ENCODE measurements around the gene PDX1. TPM values are rescaled to one million over a fixed set of nuclear protein-coding genes. Genes with fewer than 3 reads are reported as not detected.

Gene PDX1
- total RNA-seq, 1 donor from 2014 or later: not detected

DNA sequence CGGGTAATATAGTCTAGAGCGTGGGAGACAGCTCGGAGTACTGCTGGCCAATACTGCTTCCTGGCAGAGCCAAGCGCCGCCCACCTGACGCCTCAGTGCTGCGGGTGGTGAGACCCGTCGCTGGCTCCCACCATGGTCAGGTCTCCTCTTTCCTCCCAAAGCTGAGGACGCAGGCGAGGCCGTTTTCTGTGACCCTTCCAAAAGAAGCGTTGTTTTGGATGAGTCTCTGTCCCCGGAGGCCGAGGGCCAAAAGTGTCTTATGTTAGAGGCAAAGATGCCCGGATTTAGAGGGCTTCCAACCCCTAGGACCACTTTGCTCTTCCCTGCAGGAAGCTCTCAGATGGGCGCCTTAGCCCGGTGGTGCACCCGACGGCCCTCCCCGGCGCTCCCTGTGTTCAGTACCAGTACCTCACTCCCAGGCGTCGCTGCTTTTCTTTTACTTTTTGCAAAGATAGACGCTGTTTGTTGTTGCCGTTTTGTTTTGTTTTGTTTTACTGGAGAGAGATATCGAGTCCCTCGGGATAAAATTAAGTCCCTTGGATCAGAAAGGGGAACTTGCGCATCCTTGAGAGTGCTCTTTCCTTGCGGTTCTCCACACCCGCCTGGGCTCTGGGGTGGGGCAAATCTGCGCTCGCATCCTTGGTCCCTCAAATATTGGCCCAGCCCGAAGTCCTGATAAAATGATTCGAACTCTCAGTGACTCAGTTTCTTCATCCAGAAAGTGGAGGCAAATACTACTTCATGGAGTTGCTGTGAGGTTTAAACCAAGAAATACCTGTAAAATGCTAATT is 7.0 kb downstream of the PDX1 start:
- H3K27ac Mint-ChIP-seq: no peak overlapping the region
- TF ChIP-seq, protein P1, sequence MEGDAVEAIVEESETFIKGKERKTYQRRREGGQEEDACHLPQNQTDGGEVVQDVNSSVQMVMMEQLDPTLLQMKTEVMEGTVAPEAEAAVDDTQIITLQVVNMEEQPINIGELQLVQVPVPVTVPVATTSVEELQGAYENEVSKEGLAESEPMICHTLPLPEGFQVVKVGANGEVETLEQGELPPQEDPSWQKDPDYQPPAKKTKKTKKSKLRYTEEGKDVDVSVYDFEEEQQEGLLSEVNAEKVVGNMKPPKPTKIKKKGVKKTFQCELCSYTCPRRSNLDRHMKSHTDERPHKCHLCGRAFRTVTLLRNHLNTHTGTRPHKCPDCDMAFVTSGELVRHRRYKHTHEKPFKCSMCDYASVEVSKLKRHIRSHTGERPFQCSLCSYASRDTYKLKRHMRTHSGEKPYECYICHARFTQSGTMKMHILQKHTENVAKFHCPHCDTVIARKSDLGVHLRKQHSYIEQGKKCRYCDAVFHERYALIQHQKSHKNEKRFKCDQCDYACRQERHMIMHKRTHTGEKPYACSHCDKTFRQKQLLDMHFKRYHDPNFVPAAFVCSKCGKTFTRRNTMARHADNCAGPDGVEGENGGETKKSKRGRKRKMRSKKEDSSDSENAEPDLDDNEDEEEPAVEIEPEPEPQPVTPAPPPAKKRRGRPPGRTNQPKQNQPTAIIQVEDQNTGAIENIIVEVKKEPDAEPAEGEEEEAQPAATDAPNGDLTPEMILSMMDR (IDR thresholded peaks at IDR 0.05): no peak
- POLR2A ChIA-PET: no interaction called here
- H3K27me3 Mint-ChIP-seq: peaks cover 81% of the 10 kb centered on the region
- no peaks in the 10 kb centered on the region for H3K9me3 Mint-ChIP-seq
- H3K36me3 Mint-ChIP-seq (ENCODE audit: low read depth): no peaks in the 10 kb centered on the region
- H3K4me3 Mint-ChIP-seq: peak overlapping the region; percentile 35
- intact Hi-C loops (cut with micrococcal nuclease): loop anchor here (2.0 kb wide), 1 partner anchor 40 kb away; no protein-coding TSS in a partner anchor
- ATAC-seq (ENCODE audit: low read depth) (no peak), DNase-seq (no peak)
- peaks cover 23% of the 10 kb centered on the region for H3K4me1 Mint-ChIP-seq
- CTCF ChIA-PET: no interaction called here

DNA sequence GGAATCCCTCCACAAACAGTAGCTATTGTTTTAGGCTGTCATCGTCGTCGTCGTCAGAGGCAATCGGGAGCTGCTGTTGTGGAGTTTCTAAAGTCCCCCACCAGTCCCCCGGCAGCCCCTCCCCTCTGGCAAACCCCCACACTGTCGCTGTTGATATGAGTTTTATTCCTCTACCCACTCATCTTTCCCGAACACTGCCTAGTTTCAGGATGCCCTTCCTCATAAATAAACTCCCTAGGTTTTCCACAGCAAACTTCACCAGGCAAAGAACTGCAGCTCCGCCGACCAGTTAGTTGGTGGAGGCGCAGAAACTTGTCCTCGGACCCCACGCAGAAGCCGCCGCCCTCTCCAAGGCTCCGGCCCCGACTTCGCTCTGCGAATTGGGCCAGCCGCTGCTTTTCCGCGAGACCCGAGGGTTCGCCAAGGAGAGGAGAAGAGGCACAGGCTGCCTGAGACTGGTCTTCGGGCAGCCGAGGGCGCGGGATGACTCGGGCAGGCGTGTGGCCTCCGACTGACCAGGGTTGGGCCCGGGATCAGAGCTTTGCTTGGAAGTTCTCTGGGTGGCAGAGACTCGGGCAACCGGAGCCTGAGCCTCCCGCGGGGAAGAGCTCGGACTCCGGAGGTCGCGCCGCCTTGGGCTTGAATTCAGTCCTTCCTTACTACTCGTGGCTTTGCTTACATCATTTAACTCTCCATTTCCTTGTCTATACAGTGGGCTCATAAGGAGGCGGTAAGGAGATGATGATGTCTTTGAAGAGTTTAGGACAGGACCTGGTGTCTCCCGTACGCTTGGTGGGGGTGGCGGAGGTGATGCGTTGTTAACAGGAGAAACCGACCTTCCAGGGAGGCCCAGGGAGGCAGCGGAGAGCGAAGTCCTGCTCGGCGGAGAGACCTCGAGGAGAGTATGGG is 7.9 kb downstream of the PDX1 start:
- ChIA-PET POLR2A (no interaction called here), CTCF (no interaction called here)
- H3K9me3 Mint-ChIP-seq: no peaks in the 10 kb centered on the region
- no peak overlapping the region for H3K4me3 Mint-ChIP-seq
- H3K4me1 Mint-ChIP-seq: peaks cover 21% of the 10 kb centered on the region
- H3K36me3 Mint-ChIP-seq (ENCODE audit: low read depth): no peaks in the 10 kb centered on the region
- ATAC-seq (ENCODE audit: low read depth) (no peak), DNase-seq (no peak)
- no peak overlapping the region for H3K27ac Mint-ChIP-seq
- H3K27me3 Mint-ChIP-seq: peaks cover 79% of the 10 kb centered on the region
- TF ChIP-seq, protein P1 (IDR thresholded peaks at IDR 0.05): no peak
- intact Hi-C loops (cut with micrococcal nuclease): loop anchor here (2.0 kb wide), 1 partner anchor 39 kb away; no protein-coding TSS in a partner anchor

DNA sequence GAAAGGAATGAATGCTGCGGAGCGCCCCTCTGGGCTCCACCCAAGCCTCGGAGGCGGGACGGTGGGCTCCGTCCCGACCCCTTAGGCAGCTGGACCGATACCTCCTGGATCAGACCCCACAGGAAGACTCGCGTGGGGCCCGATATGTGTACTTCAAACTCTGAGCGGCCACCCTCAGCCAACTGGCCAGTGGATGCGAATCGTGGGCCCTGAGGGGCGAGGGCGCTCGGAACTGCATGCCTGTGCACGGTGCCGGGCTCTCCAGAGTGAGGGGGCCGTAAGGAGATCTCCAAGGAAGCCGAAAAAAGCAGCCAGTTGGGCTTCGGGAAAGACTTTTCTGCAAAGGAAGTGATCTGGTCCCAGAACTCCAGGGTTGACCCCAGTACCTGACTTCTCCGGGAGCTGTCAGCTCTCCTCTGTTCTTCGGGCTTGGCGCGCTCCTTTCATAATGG is 8.6 kb downstream of the PDX1 start:
- Mint-ChIP-seq H3K27me3 (peaks cover 75% of the 10 kb centered on the region), H3K9me3 (no peaks in the 10 kb centered on the region), H3K4me1 (peaks cover 20% of the 10 kb centered on the region), H3K4me3 (no peak overlapping the region), H3K36me3 (ENCODE audit: low read depth) (no peaks in the 10 kb centered on the region), H3K27ac (no peak overlapping the region)
- TF ChIP-seq, protein P1 (IDR thresholded peaks at IDR 0.05): no peak
- ChIA-PET POLR2A (no interaction called here), CTCF (no interaction called here)
- intact Hi-C loops (cut with micrococcal nuclease): no loop called here
- no peak for DNase-seq
- no peak for ATAC-seq (ENCODE audit: low read depth)

DNA sequence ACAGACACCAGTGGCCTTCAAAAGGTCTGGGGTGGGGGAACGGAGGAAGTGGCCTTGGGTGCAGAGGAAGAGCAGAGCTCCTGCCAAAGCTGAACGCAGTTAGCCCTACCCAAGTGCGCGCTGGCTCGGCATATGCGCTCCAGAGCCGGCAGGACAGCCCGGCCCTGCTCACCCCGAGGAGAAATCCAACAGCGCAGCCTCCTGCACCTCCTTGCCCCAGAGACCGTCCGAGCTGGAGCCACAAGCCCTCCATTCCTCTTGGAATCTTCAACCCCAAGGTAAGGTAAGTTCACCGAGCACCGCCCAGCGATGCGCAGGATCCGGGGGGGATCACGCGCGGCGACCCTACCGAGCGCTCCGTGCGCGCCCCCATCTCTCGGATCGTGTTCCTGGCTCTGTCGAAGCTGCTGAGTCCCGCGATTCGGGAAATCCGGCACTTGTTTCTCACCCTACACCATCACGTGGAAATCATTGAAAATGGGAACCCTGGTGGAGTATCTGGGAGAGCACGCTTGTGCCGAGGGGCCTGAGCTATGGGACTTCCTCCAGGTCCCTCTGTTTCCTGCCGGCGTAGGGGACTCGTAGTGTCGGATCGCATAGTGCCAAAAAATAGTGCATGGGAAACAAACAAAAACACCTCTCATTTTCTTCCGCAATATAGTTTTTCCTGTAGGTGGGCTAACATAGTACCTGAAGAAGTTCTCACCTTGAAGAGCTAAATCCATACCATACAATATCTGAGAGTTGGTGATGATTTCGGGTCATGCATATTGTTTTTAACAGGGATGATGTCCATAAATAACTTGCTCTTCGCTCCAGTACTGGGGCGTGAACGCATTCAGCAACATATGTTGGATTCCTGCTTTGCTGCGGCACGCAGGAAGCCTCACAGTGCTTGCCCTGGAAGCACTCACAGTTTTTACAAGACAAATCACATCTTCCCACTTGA is 9.3 kb downstream of the PDX1 start:
- TF ChIP-seq, protein P1 (IDR thresholded peaks at IDR 0.05): no peak
- Mint-ChIP-seq H3K36me3 (ENCODE audit: low read depth) (no peaks in the 10 kb centered on the region), H3K4me3 (no peak overlapping the region), H3K9me3 (no peaks in the 10 kb centered on the region), H3K4me1 (peaks cover 15% of the 10 kb centered on the region), H3K27ac (no peak overlapping the region), H3K27me3 (peaks cover 71% of the 10 kb centered on the region)
- ChIA-PET CTCF (interaction anchor here (1.4 kb wide), 1 partner anchor 30 kb away, joined by 3 read pairs; no protein-coding TSS in a partner anchor), POLR2A (no interaction called here)
- DNase-seq (no peak), ATAC-seq (ENCODE audit: low read depth) (no peak)
- intact Hi-C loops (cut with micrococcal nuclease): no loop called here

All from activated B cell treated with CpG ODN at 0.5 μM for 24 hours (primary cell).